ENCODE results near the gene TBC1D24.
"Not testable (repeated sequence)": the region's sequence is repeated elsewhere in the genome, so short reads cannot be mapped to it uniquely, and the experiment has no call there.

- TF ChIP-seq POLR2A, CTCF (IDR thresholded peaks at IDR 0.05): not testable (repeated sequence)
Observed at GRCh38 chr16:2479996-2480395, 5.1 kb downstream of the TBC1D24 start.

All from heart left ventricle (tissue), 13 donors.